HepG2 (cell line): ENCODE measurements around the gene ACSL4. TPM values are rescaled to one million over a fixed set of nuclear protein-coding genes. Genes with fewer than 3 reads are reported as not detected.

Experiments used
- ATAC-seq: fragments of 200-7000 bp; cut with Tn5 transposase; 3 replicates; pipeline ENCODE4 v1.9.1; 2020; ENCODE audit warnings: mild to moderate bottlenecking, moderate library complexity
- BruUV-seq: library from RNA; stranded (reverse); fragments of 400-500 nt; replicated peaks from 2 replicates; lab custom pipeline; 2021; lab: Mats Ljungman, UMichigan
- CTCF ChIA-PET: fragments of 300-600 bp; formaldehyde crosslinking; extraction: SDS; loops from one replicate; lab custom pipeline; 2021; ENCODE audit warnings: low total read pairs, inconsistent platforms, low intra/inter-chr PET ratio; lab: Yijun Ruan, JAX
- POLR2A ChIA-PET: fragments of 350-600 bp; sonication (Branson Sonifier 250); formaldehyde crosslinking; loops from one replicate; lab custom pipeline; 2020; ENCODE audit warnings: antibody characterized with exemption, inconsistent platforms; lab: Yijun Ruan, JAX
- DNase-seq: peaks from one replicate; pipeline ENCODE4 v3.0.0-alpha.2; 2015; ENCODE audit warnings: low spot score
- FAIRE-seq: peaks from 3 replicates; lab custom pipeline; 2011; peaks lifted over from hg19 to GRCh38; lab: Jason Lieb, UNC
- H2AFZ ChIP-seq: one replicate; pipeline ENCODE4 v1.6.1; 2011; ENCODE audit warnings: low read length, inconsistent platforms
- H3K27ac ChIP-seq: fragments of 300-600 bp; 3 replicates; pipeline ENCODE4 v1.8.0; 2011; ENCODE audit warnings: mixed run types, mild to moderate bottlenecking, mixed read lengths, low read length, inconsistent platforms; ENCODE audit not compliant: insufficient read depth; ENCODE audit errors: extremely low read length
- H3K27me3 ChIP-seq, 2 experiments: fragments of 200-600 bp in 1 of 2; 2 replicates in 1 of 2; 3 replicates in 1 of 2; pipeline versions ENCODE4 v1.6.0 to v1.8.0; 2011; ENCODE audit warnings: low read length in 2 of 2, mild to moderate bottlenecking in 2 of 2, moderate library complexity in 2 of 2, inconsistent platforms in 1 of 2; ENCODE audit not compliant: insufficient read depth in 2 of 2, control insufficient read depth in 1 of 2
- H3K36me3 ChIP-seq, 2 experiments: fragments of 200-600 bp in 1 of 2; replicated peaks in 1 of 2; 2 replicates in 1 of 2; 3 replicates in 1 of 2; pipeline versions ENCODE4 v1.5.1 to v1.8.0; 2011; ENCODE audit warnings: low read length in 2 of 2, inconsistent platforms in 1 of 2; ENCODE audit not compliant: insufficient read depth in 2 of 2, control insufficient read depth in 1 of 2
- H3K4me1 ChIP-seq: 2 replicates; pipeline ENCODE4 v1.5.1; 2012; ENCODE audit warnings: low read length, inconsistent platforms; ENCODE audit not compliant: insufficient read depth
- H3K4me2 ChIP-seq: 2 replicates; pipeline ENCODE4 v1.6.0; 2011; ENCODE audit warnings: low read depth, low read length, inconsistent platforms
- H3K4me3 ChIP-seq, 3 experiments: fragments of 200-600 bp in 1 of 3; sonication (generic), shearing (Covaris generic) in 1 of 3; replicated peaks in 1 of 3; 2 replicates each; pipeline ENCODE4 v1.5.1; 2011 to 2016; ENCODE audit warnings: low read length in 3 of 3, inconsistent platforms in 2 of 3, low read depth in 2 of 3, mild to moderate bottlenecking in 2 of 3, control low read depth in 1 of 3, mixed read lengths in 1 of 3; ENCODE audit not compliant: insufficient read depth in 1 of 3
- H3K79me2 ChIP-seq: one replicate; pipeline ENCODE4 v1.6.1; 2011; ENCODE audit warnings: low read length, inconsistent platforms; ENCODE audit not compliant: insufficient read depth
- H3K9ac ChIP-seq: 2 replicates; pipeline ENCODE4 v1.6.0; 2011; ENCODE audit warnings: mild to moderate bottlenecking, low read depth, low read length, inconsistent platforms; ENCODE audit not compliant: insufficient read depth
- H3K9me3 ChIP-seq: 2 replicates; pipeline ENCODE4 v1.5.1; 2012; ENCODE audit warnings: mild to moderate bottlenecking, low read length
- H4K20me1 ChIP-seq: 2 replicates; pipeline ENCODE4 v1.6.0; 2011; ENCODE audit warnings: inconsistent platforms, mild to moderate bottlenecking, low read length, moderate library complexity; ENCODE audit not compliant: insufficient read depth
- KLF6 ChIP-seq: IDR thresholded peaks from 2 replicates; pipeline ENCODE4 v1.8.0; 2016; ENCODE audit warnings: missing biosample characterization, missing genetic modification reagents
- RBM22 ChIP-seq: fragments of 200-400 bp; formaldehyde crosslinking; optimal IDR thresholded peaks from 2 replicates; pipeline ENCODE3; 2017; ENCODE audit warnings: mild to moderate bottlenecking, low read length, moderate library complexity
- SKIL ChIP-seq: sonication (generic); formaldehyde crosslinking; IDR thresholded peaks from 2 replicates; pipeline ENCODE4 v1.8.0; 2022; ENCODE audit warnings: missing genetic modification reagents, mild to moderate bottlenecking, moderate library complexity, borderline replicate concordance
- SSRP1 ChIP-seq: IDR thresholded peaks from 2 replicates; pipeline ENCODE4 v1.6.1; 2016; ENCODE audit warnings: control low read depth
- ZNF253 ChIP-seq: sonication (generic); formaldehyde crosslinking; IDR thresholded peaks from 2 replicates; pipeline ENCODE4 v1.8.0; 2022; ENCODE audit warnings: mild to moderate bottlenecking, missing genetic modification reagents, borderline replicate concordance
- WGBS: methylation state at CpG from one replicate; pipeline ENCODE4 v1.1.6; 2017; ENCODE audit warnings: low lambda C conversion rate; 5-methylcytosine and 5-hydroxymethylcytosine counted together
- in situ Hi-C: cut with HindIII; loops from 2 replicates; pipeline ENCODE4 v1.10.0; 2017; ENCODE audit warnings: low pct_unique_long_range_greater_than_20kb; ENCODE audit not compliant: extremely low pct_ligation_motif_present
- intact Hi-C: fragments of 100-400 bp; cut with micrococcal nuclease; formaldehyde crosslinking; loops from one replicate; pipeline ENCODE4 v1.10.0; 2022; ENCODE audit not compliant: unreplicated experiment
- polyA plus RNA-seq, 8 experiments: library from polyadenylated mRNA; depleted of rRNA in 3 of 8; stranded (reverse) in 7 of 8; unstranded in 1 of 8; fragments of >200 nt; fragmentation: Illumina TruSeq in 4 of 8; extraction: Trizol in 4 of 8; gene quantifications; 2 replicates each; pipeline versions ENCODE4 v1.2.1 to v1.2.3, GENCODE V29; 2011 to 2016; ENCODE audit warnings: low read depth in 4 of 8, missing spikeins in 1 of 8, mixed read lengths in 1 of 8; ENCODE audit not compliant: insufficient read depth in 1 of 8
- total RNA-seq, 5 experiments: library from RNA; depleted of rRNA; stranded (reverse); fragments of >200 nt; fragmentation: Illumina TruSeq; extraction: Trizol; gene quantifications; 2 replicates each; pipeline ENCODE4 v1.2.3, GENCODE V29; 2016; ENCODE audit warnings: low read depth in 1 of 5
- TF ChIP-seq, protein P1 (sequence below): sonication (generic); formaldehyde crosslinking; IDR thresholded peaks from 2 replicates; pipeline ENCODE4 v1.9.0; 2021; ENCODE audit warnings: missing genetic modification reagents, borderline replicate concordance
- TF ChIP-seq, protein P2 (sequence below): IDR thresholded peaks from 2 replicates; pipeline ENCODE4 v1.6.1; 2012; ENCODE audit warnings: inconsistent platforms

ACSL4 gene
- total and polyA plus RNA-seq, 2 of the 13 experiments (the other 11 are each of a cell fraction or from before 2014, with no cell fraction given): 207 to 316 TPM

DNA sequence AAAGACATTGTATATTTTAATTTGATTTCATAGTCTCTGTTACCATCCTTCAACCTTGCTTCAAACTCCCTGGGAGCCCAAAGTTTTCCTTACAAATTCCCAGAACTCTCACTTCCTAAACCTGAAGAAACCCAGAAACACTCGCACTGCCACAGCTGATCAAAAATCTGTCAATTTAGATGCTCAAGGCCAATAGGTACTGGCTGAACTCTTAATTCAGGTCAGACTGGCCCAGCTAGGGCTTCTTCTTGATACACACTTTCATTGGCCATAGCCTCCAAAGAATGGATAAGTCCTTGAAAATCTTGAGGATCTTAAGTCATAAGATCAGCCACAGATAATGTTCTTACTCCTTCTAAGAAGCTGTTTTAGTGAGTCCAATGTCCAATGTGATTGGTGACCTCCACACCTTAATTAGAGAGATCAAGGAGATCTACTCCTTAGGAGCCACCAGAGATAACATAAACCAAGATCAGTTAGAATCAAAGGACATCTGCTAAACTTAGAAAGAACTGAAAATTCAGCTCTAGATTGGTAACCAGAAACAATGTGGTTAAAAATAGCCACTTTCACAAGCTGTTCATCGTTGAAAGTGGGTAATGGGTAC is 51.5 kb downstream of the ACSL4 start:
- no peak overlapping the region for H3K9ac ChIP-seq
- DNase-seq (no peak), FAIRE-seq (no peak), ATAC-seq (no peak)
- H2AFZ ChIP-seq: no peak overlapping the region
- H3K9me3 ChIP-seq: no peaks in the 10 kb centered on the region
- TF ChIP-seq, protein P1, sequence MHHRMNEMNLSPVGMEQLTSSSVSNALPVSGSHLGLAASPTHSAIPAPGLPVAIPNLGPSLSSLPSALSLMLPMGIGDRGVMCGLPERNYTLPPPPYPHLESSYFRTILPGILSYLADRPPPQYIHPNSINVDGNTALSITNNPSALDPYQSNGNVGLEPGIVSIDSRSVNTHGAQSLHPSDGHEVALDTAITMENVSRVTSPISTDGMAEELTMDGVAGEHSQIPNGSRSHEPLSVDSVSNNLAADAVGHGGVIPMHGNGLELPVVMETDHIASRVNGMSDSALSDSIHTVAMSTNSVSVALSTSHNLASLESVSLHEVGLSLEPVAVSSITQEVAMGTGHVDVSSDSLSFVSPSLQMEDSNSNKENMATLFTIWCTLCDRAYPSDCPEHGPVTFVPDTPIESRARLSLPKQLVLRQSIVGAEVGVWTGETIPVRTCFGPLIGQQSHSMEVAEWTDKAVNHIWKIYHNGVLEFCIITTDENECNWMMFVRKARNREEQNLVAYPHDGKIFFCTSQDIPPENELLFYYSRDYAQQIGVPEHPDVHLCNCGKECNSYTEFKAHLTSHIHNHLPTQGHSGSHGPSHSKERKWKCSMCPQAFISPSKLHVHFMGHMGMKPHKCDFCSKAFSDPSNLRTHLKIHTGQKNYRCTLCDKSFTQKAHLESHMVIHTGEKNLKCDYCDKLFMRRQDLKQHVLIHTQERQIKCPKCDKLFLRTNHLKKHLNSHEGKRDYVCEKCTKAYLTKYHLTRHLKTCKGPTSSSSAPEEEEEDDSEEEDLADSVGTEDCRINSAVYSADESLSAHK (CRISPR knock-in tag): no peak
- TF ChIP-seq ZNF253 (CRISPR knock-in tag) (no peak), KLF6 (CRISPR knock-in tag) (no peak), SSRP1 (CRISPR knock-in tag) (no peak), SKIL (CRISPR knock-in tag) (no peak), RBM22 (peak; percentile 92)
- TF ChIP-seq, protein P2, sequence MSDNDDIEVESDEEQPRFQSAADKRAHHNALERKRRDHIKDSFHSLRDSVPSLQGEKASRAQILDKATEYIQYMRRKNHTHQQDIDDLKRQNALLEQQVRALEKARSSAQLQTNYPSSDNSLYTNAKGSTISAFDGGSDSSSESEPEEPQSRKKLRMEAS: no peak
- peaks cover 66% of the 10 kb centered on the region for H3K79me2 ChIP-seq
- 86% methylated on average over 2 of the region's 2 CpGs for WGBS
- CTCF ChIA-PET: no interaction called here
- no TSS peak for BruUV-seq
- no peak overlapping the region for H3K4me3 ChIP-seq
- no peak overlapping the region for H3K27ac ChIP-seq
- no peak overlapping the region for H3K4me2 ChIP-seq
- in situ Hi-C loops (no loop called here), intact Hi-C loops (no loop called here)
- H4K20me1 ChIP-seq: peaks cover 68% of the 10 kb centered on the region
- H3K4me1 ChIP-seq: peaks cover 40% of the 10 kb centered on the region
- H3K36me3 ChIP-seq: peaks cover 3 to 52% of the 10 kb centered on the region in 2 experiments; a peak in 4 of 5 replicates
- H3K27me3 ChIP-seq: no peaks in the 10 kb centered on the region
- POLR2A ChIA-PET: no interaction called here
